ENCODE data around the gene MFNG.

GRCh38 chr22:37489983-37490382 is 3.8 kb upstream of the MFNG start:
- TF ChIP-seq CTCF (conservative IDR thresholded peaks at IDR 0.05 in 1 of 2, IDR thresholded peaks at IDR 0.05 in 1 of 2; ENCODE audit: extremely low read depth in 1 of 2, insufficient read depth in 1 of 2, low read depth in 1 of 2, low read length in 2 of 2) (no peak), EZH2 (IDR thresholded peaks at IDR 0.05; ENCODE audit: borderline replicate concordance, low read length) (no peak)

Data from mammary epithelial cell (primary cell).